SIG-M5 (cell line): ENCODE results near the gene C3orf18.

Experiments
- DNase-seq: peaks from one replicate; lab custom pipeline; 2025; lab: John Stamatoyannopoulos, UW

C3orf18 gene

DNA sequence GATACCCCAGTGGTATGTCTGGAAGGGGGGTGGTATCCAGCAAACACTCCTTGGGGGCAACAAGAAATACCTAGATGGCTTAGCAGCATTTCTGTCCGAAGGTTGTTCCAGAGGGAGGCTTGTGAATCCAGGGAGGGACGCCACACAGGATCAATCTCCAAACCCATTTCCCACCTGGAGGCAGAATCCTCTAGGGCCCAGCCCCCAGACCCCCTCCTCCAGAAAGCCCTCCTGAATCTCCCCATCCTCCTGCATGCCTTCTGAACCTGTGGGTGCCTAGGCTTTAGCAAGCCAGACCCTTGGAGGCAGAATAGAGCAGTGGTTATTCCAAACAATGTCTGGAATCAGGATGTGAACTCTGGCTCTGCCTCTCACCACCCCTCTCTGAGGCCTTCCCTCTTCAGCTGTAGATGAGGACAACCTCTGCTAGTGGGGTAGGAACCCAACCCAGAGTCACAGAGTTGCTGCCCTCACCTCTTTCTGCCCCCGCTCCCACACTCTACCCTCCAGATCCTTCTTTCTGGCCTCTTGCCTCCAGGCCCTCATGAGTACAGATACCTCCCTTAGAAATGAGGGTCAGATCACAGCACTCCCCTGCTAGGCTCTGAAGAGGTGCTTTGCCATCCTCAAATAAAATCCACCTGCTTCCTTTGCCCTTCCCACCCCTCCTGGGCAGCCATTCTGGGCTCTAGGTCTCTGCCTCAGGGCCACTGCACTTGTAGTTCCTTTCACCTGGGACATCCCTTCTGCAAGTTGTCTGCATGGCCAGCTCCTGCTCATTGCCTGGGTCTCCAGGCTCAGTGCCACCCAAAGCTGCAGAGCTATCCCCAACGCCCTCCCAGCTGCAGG is 35.9 kb upstream of the C3orf18 start:
- DNase-seq = no peak

DNA sequence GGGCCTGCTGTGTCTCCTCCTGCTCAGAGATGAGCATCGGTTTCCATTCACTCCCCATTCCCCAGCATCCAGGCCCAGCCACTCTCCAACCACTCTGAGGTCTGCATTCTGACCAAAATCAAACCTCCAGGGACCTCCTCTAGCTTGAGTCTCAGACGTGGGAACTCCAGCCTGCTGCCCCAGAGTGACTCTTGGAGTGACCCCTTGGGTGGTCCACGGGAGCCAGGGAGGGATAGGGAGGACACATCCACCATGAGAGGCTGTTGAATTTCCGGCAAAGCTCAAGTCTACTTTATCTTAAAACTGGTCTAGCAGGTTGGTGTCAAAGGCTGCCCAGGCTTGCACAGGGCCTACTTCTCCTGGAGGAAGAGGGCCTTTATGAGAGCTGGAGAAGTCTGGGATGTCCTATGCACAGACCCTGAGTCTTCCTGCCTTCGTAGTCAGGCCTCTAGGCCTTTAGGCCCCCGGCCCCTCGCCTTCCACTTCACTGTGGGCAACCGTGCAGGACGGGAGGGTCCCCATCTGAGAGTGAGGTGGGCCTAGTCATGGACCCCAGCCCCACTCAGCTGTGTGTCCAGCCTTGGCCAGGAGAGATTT is 35.1 kb upstream of the C3orf18 start:
- no peak for DNase-seq

DNA sequence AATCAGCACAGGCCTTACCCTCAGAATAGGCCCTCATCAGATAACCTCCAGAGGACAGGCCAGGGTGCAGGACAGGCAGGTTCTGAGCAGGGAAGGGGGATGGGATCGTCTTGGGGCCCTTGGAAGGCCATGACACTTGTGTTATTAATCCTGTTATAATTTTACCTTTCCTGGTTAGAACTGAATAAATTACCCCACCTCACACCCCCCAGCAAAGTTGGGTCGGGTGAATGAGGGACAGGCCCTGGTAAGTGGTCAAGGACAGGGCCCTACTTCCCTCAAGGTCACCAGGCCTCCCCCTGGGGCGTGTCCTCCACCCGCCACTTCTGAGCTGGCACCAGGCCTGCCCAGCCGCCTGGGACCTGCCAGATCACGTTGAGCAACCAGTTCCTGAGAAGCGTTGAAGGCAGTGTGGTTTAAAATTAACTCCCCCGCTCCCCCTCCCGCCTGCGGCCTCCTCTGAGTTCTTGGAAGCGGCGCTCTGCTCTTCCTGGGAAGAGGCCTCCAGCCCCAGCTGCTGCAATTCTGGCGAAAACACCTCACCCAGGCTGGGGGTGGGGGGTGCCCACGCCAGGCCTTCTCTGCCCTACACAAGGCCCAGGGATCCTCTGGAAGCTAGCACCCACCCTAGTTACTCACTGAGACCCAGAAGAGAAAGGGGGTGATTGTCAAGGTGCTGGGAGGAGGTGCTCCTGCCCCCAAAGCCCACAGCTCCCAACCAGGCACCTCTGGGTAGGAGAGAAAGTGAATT is 33.5 kb upstream of the C3orf18 start:
- DNase-seq = no peak

DNA sequence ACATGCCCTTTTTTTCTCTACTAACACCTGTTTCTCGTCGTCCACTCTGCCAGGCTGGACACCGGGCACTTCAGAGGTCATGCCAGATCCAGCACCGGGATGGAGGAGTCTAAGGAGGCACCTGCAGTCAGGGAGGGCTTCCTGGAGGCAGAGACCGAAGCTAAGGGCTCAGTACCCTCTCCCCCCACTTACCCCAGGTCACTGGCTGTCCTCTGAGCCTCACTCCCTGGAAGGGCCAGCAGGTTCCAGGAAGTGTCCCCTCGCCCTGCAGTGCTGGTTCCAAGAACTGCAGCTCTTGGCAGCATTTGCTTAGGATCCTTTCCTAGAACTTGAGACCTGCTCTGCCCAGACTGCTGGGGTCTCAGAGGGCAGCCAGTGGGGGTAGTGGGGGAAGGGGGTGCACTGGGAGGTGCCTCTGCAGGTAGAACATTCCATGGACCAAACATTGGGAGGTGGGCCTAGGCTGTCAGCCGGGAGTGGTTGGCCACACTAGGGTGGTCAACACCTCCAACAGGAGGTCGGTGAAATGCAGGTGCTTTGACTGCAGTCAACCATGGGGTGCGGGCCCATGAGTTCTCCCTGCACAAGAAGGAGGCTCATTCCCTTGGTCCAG is 32.7 kb upstream of the C3orf18 start:
- no peak for DNase-seq

DNA sequence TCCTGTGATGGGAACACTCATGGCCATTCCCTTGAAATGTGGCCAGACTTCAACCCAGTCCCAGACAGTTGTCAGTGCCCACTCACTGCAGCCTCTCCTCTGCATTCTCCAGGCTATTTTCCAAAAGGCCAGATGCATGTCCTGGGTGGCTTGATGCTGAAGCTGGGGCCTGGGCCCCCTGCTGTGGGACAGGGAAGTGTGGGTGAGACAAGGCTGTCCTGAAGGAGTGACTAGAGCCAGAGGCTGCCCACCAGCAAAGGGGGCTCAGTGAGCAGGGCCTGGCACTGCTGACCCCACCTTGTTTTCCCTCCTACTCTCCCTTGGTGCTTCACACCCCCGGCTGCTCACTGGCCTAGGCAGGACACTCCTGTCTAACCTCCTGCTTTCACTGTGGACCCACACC is 32.2 kb upstream of the C3orf18 start:
- DNase-seq = no peak

DNA sequence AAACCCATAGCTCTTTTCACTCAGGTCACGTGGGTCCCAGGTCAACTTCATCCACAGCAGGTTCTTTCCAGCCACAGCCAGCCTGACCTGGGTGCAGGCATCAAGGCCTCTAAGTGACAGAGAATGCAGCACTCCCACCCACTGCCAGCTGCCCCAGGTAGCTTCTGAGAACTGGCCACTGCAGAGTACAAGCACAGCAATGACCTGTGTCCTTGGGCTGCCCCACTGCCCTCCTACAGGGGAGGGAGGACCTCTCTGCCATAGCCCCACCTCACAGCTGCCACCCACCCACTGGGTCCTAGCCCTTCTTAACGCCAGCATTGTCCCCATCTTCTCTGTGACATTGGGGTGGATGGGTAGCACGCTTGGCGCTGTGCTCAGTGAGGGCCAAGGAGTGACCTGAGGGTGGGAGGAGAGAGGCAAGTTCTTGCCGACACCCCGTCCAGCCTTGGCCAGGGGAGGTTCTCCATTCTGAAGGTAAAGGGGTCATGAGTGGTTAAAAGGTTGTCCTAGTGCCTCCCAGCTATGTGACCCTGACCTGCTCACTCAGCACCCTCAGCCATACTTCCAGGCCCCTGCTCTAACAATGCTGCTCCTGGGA is 31.7 kb upstream of the C3orf18 start:
- DNase-seq = no peak

DNA sequence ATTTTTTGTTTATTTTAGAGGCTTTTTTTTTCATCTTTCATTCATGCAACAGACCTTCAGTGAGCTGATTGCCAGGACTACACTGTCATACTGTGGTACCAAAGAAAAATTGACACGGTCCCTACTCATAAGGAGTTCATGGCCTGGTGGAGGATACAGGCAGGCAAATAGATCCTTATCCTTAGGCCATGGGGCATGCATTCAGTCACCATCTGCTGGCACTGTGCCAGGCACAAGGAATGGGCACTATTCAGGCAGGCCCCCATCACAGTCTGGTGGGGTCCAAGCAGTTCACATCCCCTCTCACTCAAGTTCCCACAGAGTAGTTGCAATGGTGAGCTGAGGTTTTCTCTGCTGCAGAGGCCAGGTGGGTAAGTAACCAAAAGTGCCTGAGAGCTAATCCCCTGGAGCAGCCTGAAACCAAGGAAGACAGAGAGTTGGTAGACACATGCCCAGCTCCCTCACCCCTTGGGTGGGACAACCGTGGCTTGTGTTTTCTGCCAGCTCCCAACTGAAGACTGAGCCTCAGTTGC is 26.8 kb upstream of the C3orf18 start:
- DNase-seq = no peak

DNA sequence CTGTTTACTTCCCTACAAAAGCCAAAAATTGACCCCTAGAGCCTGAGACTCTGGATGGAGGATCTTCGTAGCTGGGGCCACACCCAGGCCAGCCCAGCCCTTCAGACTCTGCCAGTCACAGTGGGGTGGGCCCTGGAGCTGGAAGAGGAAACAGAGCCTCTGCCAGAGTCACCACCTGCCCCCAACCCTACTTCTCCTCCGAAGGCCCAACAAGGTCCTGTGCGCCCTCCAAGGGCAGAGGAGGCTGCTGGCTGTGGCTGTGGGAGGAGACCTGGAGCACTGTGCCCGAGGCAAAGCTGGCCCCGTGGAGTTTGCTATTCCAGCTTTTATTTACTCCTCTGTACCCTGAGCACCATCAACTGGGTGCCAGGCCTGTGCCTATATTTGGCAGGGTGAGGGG is 25.0 kb upstream of the C3orf18 start:
- no peak for DNase-seq

DNA sequence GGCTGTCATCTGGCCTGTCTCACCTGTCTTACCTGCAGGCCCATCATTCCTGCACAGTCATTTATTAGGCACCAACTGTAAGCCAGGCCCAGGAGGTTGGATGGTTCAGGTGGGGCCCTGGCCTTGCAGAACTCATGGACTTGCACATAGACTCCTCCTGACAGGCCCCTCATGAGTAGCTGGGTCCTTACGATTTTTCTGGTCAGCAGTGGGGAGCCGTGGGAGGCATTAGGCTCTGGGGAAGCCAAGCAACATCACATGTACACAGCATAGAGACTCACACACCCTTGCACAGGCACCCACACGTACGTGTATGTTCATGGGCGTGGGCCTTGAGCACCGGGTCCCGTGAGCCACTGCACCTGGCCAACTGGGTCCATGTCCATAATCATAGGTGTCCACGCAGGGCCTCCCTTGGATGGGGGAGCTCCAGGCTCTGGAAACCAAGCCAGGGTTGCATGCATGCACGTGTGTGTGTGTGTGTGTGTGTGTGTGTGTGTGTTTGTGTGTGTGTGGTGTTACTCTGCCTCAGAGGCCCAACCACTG is 23.7 kb upstream of the C3orf18 start:
- DNase-seq = no peak

DNA sequence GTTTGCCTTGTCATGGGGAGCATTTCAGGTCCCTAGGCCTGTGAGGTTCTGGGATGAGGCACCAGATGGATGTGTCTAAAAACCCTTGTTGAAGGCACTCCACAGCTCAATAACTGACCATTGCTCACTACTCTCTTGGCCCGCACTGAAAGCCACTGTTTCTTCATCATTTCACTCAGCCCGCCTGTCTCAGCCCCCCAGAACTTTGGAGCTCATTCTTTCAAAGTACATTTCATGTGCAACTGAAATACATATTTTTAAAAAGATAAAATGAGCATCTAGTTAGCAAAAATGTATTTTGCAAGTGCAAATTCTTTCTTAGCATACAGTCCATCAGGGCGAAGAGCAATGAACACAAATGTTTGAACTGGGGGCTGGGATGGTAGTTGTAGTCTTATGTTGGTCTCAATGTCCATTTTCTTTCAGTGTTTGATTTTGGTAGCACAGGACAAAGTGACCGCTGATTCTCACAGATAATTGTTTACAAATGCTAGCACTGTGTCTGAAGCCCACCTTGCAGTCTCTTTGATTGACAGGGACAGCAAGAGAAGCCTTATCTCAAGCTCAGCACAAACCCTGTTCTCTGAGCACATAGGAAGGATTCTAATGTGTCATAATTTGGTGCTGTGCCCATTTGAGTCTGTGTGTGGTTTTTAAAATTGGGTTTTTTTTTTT is 21.3 kb upstream of the C3orf18 start:
- no peak for DNase-seq

DNA sequence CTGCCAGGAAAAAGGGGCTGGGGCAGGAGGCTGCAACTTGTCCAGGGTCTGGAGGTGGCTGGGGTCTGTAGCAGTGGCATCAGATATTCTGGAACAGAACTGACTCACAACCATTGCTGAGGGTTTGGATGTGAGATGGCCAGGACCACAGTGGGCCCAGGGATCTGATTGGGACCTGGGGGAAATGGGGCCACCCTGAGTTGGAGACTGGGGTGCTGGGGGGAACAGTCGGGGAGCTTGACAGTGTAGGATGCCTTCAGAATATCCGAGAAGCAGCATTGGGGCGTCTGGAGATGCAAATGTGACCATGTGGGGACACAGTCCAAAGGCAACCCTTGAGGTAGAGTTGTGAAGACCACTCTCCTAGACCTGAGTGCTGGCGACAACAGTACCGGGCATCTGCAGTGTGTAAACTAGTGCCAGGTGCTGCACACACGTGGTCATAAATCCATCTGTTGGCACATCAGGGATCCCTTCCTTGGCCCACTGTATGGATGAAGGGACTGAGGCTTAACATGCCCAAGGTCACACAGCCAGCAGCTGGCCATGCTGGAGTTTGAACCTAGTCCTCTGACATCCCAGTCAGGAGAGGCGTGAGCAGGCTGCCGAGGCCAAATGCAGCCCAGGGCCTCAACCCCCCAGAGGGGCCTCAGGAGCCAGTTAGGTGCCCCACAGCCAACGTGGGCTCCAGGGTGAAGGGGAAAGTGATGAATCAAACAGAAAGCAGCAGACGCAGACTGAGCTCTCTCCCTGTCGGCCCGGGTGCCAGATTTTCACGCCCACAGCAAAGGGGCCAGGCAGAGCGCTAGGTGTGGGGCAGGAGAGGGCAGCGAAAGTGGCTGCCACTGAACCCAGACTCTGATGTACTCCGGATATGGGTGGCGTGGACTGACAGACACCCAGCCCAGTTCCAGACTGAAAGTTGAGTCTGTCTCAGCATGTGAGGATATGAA is 20.5 kb upstream of the C3orf18 start:
- no peak for DNase-seq

DNA sequence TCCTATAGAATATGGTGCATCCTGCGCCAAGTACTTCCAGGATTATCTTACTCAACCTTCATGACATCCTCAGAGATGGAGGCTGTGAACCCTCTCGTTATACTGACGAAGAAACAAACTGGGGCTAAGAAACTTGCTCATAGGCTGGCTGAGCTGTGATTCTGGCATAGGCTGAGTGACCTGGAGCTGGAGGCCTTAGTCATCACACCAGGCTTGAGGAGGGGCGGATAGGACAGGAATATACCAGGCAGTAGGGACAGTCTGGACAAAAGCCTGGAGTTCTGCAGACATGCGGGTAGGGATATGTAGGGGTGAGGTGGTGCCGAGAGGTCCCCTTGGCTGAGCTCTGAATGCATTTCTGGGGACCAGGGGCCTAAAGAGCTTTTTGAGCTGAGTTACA is 19.8 kb upstream of the C3orf18 start:
- no peak for DNase-seq

DNA sequence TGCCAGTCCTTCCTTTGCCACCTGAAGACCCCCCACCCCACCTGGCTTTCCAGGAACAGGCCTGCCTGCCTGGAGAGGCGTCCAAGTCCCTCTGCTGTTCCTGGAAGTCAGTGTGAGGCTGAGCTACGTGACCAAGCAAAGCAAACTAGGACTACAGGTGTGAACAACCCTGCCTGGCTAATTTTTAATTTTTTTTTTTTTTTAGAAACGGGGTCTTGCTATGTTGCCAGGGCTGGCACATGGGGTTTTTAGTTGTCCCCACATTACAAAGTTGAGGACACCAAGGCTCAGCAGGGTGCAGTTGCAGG is 19.2 kb upstream of the C3orf18 start:
- no peak for DNase-seq

DNA sequence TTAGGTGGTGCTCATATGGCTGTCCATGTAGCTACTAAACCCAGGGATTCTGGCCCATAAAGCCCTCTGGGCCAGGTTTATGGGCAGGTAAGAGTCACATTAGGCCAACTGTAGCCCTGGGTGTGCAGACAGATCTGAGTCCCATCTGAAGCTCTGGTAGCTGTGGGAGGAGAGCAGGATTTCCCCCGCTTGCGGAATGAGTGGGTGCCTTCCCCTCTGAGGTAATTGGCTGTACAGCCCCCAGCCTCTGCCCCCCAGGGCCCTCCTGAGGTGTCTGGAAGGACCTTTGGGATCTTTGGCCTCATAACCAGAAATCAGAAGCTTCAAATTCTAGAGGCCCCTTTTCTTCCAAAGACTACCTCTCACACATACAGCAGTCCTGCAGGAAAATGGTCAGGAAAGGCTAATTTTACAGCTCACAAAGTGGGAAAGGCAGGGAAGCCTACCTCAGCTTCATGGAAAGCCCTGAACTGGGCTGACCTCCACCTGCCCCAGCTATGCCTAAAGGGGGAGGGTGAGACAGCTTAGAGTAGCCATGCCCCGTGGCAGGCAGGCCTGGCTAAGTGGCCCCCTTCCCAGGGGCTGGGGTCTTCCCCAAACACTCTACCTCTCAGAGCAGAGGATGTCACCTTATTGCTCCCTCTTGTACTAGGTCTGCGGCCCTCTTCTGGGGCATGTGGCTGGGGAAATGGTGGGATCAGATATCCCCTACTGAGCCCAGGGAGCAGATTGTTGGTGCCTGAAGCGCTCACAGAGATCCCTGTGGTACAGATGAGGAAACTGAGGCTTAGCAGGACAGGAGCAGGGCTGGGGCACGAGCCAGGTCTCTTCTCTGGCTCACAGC is 18.6 kb upstream of the C3orf18 start:
- no peak for DNase-seq

DNA sequence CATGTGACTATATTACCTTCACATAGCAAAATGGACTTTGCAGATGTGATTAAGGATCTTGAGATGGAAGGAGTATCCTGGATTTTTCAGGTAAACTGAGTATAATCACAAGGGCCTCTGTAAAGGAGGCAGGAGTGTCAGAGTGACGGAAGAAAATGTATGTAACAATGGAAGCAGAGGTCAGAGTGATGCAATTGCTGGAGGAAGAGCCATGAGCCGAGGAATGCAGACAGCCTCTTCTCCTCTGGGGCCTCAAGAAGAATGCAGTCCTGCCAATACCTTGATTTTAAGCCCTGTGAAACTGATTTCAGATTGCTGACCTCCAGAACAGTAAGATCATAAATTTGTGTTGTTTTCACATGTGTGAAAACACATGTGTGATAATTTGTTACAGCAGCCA is 16.8 kb upstream of the C3orf18 start:
- no peak for DNase-seq

DNA sequence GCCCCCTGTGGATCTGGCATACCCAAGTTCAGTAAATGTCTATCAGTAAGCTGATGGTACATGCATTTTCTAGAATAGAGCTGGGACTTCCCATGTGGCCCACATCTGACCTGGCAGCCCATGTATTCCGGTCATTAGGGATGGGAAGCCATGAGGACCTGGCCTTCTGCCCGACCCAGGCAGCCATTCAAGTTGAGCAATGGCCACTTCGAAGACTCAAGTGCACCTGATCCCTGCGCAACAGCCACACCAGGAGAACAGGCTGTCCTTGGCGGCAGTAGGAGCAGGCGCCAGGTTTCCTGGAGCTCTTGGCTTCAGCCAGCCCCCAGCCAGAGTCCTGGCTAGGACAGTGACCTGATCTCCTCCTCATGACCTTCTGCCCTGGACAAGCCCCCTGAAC is 16.4 kb upstream of the C3orf18 start:
- no peak for DNase-seq

DNA sequence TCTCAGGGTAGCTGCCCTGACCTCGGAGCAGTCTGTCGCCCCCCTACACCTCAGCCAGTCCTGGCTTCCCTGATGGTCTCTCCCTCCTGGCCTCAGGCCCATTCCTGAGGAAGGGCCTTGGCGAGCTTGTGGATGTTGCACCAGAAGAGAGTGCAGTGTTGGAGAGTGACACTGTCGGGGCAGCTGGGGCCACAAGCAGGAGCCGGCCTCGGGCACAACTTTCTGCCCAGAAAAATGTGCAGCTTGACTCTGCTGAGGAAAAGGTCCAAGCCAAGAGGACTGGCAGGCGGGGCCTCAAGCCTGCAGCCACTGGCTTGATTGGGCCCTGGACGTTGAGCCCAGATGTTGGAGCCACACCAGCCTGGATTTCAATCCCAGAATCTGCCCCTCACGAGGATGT is 14.5 kb upstream of the C3orf18 start:
- DNase-seq = no peak

DNA sequence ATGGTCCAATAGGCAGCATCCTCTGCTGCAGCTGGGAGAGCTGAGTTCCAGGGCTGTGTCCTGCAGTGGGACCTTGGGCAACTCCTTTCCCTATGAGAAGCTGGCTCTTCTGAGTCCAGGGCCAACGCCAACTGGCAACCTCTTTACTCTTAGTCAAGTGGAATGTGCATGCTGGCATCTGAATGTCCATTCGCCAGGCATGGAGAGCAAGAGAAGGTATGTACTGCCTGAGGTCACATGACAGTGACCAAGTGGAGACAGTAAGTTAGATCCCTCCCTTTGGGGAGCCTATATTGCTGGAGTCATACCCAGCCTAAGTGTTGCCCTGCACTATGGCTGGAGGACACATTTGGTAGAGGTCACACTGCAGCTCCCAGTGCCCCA is 13.9 kb upstream of the C3orf18 start:
- DNase-seq = no peak
